ENCODE results near the gene SNX1. TPM values are rescaled to one million over a fixed set of nuclear protein-coding genes. Genes with fewer than 3 reads are reported as not detected.
"Not testable (repeated sequence)": the region's sequence is repeated elsewhere in the genome, so short reads cannot be mapped to it uniquely, and the experiment has no call there.

The SNX1 gene
- total RNA-seq, 1 donor from 2014 or later: 87.7 TPM

DNA sequence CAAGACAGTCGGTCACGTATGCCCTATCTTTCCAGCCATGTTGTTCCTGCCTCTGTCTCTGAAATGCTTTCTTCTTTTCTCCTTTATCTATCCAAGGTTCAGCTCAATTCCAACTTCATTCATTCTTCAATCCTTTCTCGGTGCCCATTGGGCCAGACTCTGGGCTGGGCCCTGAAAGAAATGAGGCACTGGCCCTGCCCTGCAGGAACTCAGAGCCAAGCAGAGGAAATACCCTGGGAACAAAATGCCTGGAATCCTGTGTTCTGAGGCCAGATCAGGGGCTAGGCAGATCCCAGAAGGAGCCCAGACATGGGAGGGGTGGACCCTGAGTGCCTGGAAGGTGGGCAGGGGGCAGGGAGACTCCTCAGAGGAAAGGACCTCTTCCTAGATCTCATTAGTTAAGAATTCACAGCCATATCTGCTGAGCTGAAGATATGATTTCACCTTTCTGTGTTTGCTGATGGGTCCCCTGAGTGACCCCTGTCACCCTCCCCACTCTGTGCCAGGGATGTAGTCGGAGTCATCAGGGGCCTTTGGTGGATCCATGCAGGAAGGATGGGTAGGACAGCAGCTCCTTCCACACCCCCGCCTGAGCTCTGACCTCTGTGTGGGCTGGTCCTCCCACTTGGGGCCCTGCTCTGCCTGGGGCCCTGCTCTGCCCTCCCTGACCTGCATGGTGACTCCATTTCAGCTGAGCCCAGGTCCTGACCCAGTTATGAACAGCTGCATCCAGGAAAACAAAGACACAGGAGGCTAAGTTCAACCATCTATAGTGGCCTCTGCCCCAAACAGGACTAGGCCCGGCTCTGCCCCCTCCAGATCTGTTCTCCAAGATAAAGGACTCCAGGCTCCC is 44.1 kb upstream of the SNX1 start:
- H3K27ac ChIP-seq (ENCODE audit: low read depth, low read length): no peak overlapping the region
- no peak overlapping the region for H3K4me3 ChIP-seq (ENCODE audit: insufficient read depth, low read depth, low read length)
- no peak overlapping the region for H3K9ac ChIP-seq (ENCODE audit: low read length)
- H2AFZ ChIP-seq (ENCODE audit: low read depth, low read length): no peak overlapping the region
- peaks cover 3% of the 10 kb centered on the region for H3K4me1 ChIP-seq (ENCODE audit: insufficient read depth, low read length)
- DNase-seq (ENCODE audit: low read depth): no peak
- H3K27me3 ChIP-seq (ENCODE audit: insufficient read depth, low read length): peaks cover 5% of the 10 kb centered on the region
- no peaks in the 10 kb centered on the region for H4K20me1 ChIP-seq (ENCODE audit: insufficient read depth, low read length)
- no peak for FAIRE-seq
- H3K4me3 Mint-ChIP-seq (ENCODE audit: unreplicated experiment): no peak overlapping the region
- no peaks in the 10 kb centered on the region for H3K9me3 Mint-ChIP-seq (ENCODE audit: unreplicated experiment)
- no peaks in the 10 kb centered on the region for H3K36me3 Mint-ChIP-seq (ENCODE audit: low read depth, unreplicated experiment)
- TF ChIP-seq CTCF (IDR thresholded peaks at IDR 0.05; ENCODE audit: insufficient read depth, low read depth, low read length) (no peak), EZH2 (IDR thresholded peaks at IDR 0.05; ENCODE audit: insufficient read depth, low read length) (no peak)
- no peaks in the 10 kb centered on the region for H3K9me3 ChIP-seq (ENCODE audit: insufficient read depth, low read depth, low read length)
- H3K27ac Mint-ChIP-seq (ENCODE audit: unreplicated experiment): no peak overlapping the region
- H3K36me3 ChIP-seq (ENCODE audit: insufficient read depth, low read length): no peaks in the 10 kb centered on the region
- peaks cover 10% of the 10 kb centered on the region for H3K4me1 Mint-ChIP-seq (ENCODE audit: low read depth, unreplicated experiment)
- H3K27me3 Mint-ChIP-seq (ENCODE audit: low read depth, unreplicated experiment): peaks cover 27% of the 10 kb centered on the region
- H3K4me2 ChIP-seq (ENCODE audit: low read length): no peak overlapping the region
- H3K79me2 ChIP-seq (ENCODE audit: insufficient read depth, low read length): no peaks in the 10 kb centered on the region

- no peak for TF ChIP-seq EZH2 (IDR thresholded peaks at IDR 0.05; ENCODE audit: insufficient read depth, low read length)
- no peak for TF ChIP-seq CTCF (IDR thresholded peaks at IDR 0.05; ENCODE audit: insufficient read depth, low read depth, low read length)
- H3K79me2 ChIP-seq (ENCODE audit: insufficient read depth, low read length): no peaks in the 10 kb centered on the region
- no peaks in the 10 kb centered on the region for H3K36me3 Mint-ChIP-seq (ENCODE audit: low read depth, unreplicated experiment)
- H3K4me1 ChIP-seq (ENCODE audit: insufficient read depth, low read length): no peaks in the 10 kb centered on the region
- H3K27ac Mint-ChIP-seq (ENCODE audit: unreplicated experiment): no peak overlapping the region
- peaks cover 3% of the 10 kb centered on the region for H3K27me3 ChIP-seq (ENCODE audit: insufficient read depth, low read length)
- no peaks in the 10 kb centered on the region for H4K20me1 ChIP-seq (ENCODE audit: insufficient read depth, low read length)
- no peak overlapping the region for H3K9ac ChIP-seq (ENCODE audit: low read length)
- no peak overlapping the region for H3K4me2 ChIP-seq (ENCODE audit: low read length)
- H3K27ac ChIP-seq (ENCODE audit: low read depth, low read length): no peak overlapping the region
- DNase-seq (ENCODE audit: low read depth): no peak
- FAIRE-seq: no peak
- no peaks in the 10 kb centered on the region for H3K9me3 Mint-ChIP-seq (ENCODE audit: unreplicated experiment)
- H3K36me3 ChIP-seq (ENCODE audit: insufficient read depth, low read length): no peaks in the 10 kb centered on the region
- no peak overlapping the region for H3K4me3 Mint-ChIP-seq (ENCODE audit: unreplicated experiment)
- H3K4me1 Mint-ChIP-seq (ENCODE audit: low read depth, unreplicated experiment): peaks cover 7% of the 10 kb centered on the region
- no peaks in the 10 kb centered on the region for H3K9me3 ChIP-seq (ENCODE audit: insufficient read depth, low read depth, low read length)
- no peak overlapping the region for H2AFZ ChIP-seq (ENCODE audit: low read depth, low read length)
- no peak overlapping the region for H3K4me3 ChIP-seq (ENCODE audit: insufficient read depth, low read depth, low read length)
- peaks cover 15% of the 10 kb centered on the region for H3K27me3 Mint-ChIP-seq (ENCODE audit: low read depth, unreplicated experiment)
Observed at GRCh38 chr15:64052925-64053491, 42.8 kb upstream of the SNX1 start.

GRCh38 chr15:64053674-64054073 is 42.1 kb upstream of the SNX1 start:
- not testable (repeated sequence) for H3K4me1 ChIP-seq (ENCODE audit: insufficient read depth, low read length); H3K27ac ChIP-seq (ENCODE audit: low read depth, low read length); H3K36me3 Mint-ChIP-seq (ENCODE audit: low read depth, unreplicated experiment); H3K27me3 ChIP-seq (ENCODE audit: insufficient read depth, low read length); H4K20me1 ChIP-seq (ENCODE audit: insufficient read depth, low read length); H3K4me3 Mint-ChIP-seq (ENCODE audit: unreplicated experiment); H3K9me3 ChIP-seq (ENCODE audit: insufficient read depth, low read depth, low read length); H3K27me3 Mint-ChIP-seq (ENCODE audit: low read depth, unreplicated experiment); H3K79me2 ChIP-seq (ENCODE audit: insufficient read depth, low read length); H3K9ac ChIP-seq (ENCODE audit: low read length); H3K4me2 ChIP-seq (ENCODE audit: low read length); H3K36me3 ChIP-seq (ENCODE audit: insufficient read depth, low read length); FAIRE-seq; H2AFZ ChIP-seq (ENCODE audit: low read depth, low read length); H3K4me3 ChIP-seq (ENCODE audit: insufficient read depth, low read depth, low read length); H3K27ac Mint-ChIP-seq (ENCODE audit: unreplicated experiment); H3K9me3 Mint-ChIP-seq (ENCODE audit: unreplicated experiment); DNase-seq (ENCODE audit: low read depth); H3K4me1 Mint-ChIP-seq (ENCODE audit: low read depth, unreplicated experiment)

All from astrocyte (in vitro differentiated cells and primary cell).